Breast epithelium (tissue), 3 donors: Measurements from ENCODE around the gene ARSA.

Experiments
- POLR2A ChIP-seq: fragments of 450-650 bp; IDR thresholded peaks from one replicate; pipeline ENCODE4 v1.6.1; 2016; ENCODE audit warnings: antibody characterized with exemption, mild to moderate bottlenecking, moderate library complexity
- TF ChIP-seq, protein P1 (sequence below), 3 donors: fragments of 450-650 bp; IDR thresholded peaks; one replicate each; pipeline ENCODE4 v1.5.1; 2016 to 2017; ENCODE audit warnings: antibody characterized with exemption in 3 of 3, mild to moderate bottlenecking in 3 of 3, moderate library complexity in 3 of 3

GRCh38 chr22:50581950-50582492 lies 45.9 kb downstream of the ARSA start:
- TF ChIP-seq, protein P1, sequence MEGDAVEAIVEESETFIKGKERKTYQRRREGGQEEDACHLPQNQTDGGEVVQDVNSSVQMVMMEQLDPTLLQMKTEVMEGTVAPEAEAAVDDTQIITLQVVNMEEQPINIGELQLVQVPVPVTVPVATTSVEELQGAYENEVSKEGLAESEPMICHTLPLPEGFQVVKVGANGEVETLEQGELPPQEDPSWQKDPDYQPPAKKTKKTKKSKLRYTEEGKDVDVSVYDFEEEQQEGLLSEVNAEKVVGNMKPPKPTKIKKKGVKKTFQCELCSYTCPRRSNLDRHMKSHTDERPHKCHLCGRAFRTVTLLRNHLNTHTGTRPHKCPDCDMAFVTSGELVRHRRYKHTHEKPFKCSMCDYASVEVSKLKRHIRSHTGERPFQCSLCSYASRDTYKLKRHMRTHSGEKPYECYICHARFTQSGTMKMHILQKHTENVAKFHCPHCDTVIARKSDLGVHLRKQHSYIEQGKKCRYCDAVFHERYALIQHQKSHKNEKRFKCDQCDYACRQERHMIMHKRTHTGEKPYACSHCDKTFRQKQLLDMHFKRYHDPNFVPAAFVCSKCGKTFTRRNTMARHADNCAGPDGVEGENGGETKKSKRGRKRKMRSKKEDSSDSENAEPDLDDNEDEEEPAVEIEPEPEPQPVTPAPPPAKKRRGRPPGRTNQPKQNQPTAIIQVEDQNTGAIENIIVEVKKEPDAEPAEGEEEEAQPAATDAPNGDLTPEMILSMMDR (IDR thresholded peaks at IDR 0.05): no peak
- no peak for TF ChIP-seq POLR2A
